GM18499 (cell line): ENCODE measurements around the gene DUSP16.
A peak's percentile ranks its signal among the peaks of the same experiment; 100 is the strongest.
"Not testable (repeated sequence)": the region's sequence is repeated elsewhere in the genome, so short reads cannot be mapped to it uniquely, and the experiment has no call there.

ENCODE experiments used
- ATAC-seq: cut with Tn5 transposase; IDR thresholded peaks from one replicate; pipeline ENCODE4 v1.9.1; 2021; ENCODE audit warnings: moderate number of reproducible peaks; ENCODE audit not compliant: insufficient read depth, unreplicated experiment

DUSP16 gene

DNA sequence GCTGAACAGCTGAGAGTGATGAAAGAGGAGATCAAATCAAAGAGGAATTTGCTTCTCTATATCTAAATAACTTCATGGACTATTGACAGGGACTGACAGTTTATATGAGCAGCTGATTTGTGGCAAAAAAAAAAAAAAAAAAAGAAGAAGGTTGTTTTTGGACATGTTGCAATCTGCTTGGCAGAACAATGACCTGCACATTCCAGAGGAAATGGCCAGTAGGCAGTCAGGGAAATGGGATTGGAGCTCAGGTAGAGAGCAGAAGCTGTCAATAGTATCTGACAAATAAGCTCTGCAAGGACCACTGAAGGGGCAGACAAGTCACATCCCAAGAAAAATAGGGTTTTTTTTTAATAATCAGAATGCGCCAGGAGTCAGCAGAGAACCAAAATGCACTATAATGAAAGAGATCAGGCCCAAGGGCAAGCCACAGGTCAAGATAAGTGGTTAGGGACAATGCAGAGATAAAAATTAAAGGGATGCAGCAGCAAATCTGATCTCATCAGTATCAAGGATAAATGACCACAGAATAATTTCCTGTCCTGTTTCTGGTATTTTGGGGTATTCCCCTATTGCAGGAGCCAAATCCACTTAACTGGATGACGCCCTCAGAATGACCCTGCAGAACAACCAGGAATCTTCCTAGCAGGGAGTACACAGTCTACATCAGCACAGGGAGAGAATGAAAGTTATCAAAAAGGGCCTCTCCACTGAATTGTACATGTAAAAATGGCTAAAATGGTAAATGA, 22.6 kb upstream of the DUSP16 start:
- no peak for ATAC-seq

- ATAC-seq, result no peak
These were observed 21.0 kb upstream of the DUSP16 start for GRCh38 chr12:12583510-12584178.

DNA sequence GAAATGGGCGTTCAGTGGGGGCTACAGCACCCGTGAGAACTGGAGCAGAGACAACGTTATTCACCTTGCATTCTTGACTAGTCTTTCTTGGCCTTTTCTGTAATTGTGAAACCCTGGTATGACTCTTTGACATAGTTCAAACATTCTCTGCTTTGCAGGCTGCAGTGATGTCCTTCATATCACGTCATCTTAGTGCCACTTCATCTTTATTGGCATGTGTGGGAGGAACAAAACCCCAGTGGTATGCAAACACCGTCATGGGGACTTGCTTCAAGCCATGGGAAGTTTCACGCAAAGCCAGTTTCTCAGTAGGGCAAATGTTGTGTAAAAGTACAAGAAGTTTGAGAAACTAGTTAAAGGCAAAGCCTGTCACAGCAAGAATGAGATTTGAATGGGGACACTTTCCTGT, 20.2 kb upstream of the DUSP16 start:
- peak; percentile 95 for ATAC-seq

GRCh38 chr12:12582193-12582881, 19.7 kb upstream of the DUSP16 start:
- ATAC-seq, result no peak

GRCh38 chr12:12580716-12581115, 18.1 kb upstream of the DUSP16 start:
- ATAC-seq, result not testable (repeated sequence)

DNA sequence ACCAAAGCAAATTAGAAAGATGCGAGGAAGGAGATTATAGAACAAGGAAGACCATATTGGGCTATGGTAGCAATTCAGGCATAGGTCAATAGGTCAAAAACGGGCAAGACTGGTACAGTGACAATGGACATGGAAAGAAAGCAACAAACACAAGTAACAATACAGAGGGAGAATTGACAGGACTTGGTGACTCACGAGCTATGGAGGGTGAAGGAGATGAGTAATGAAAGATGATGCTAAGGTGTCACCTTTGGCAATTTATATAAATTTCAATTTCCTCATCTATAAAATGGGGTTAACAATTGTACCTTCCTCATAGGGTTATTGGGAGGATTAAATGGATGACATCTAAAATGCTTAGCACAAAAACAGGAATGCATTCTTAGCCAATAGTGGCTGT, 15.1 kb upstream of the DUSP16 start:
- no peak for ATAC-seq

DNA sequence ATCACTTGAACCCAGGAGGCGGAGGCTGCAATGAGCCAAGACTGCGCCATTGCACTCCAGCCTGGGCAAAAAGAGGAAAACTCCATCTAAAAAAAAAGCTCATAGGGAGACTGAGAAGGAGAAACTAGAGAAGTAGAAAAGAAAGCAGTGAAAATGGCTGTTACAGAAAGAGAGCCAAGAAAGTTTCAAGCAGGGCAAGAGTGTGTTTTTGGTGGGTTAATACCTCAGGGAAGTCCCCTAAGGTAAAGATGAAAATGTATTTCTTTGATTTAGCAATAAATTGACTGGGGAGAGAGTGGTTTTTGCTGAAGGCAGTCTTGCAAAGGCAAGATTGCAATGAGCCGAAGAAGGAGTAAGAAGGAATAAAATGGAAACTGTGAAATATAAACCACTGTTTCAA, 10.0 kb upstream of the DUSP16 start:
- no peak for ATAC-seq

- ATAC-seq, result not testable (repeated sequence)
These were observed 3.3 kb upstream of the DUSP16 start for GRCh38 chr12:12565971-12566370.

- no peak for ATAC-seq
These were observed 2.2 kb upstream of the DUSP16 start for GRCh38 chr12:12564911-12565310.

- ATAC-seq, result no peak
These were observed 746 bp upstream of the DUSP16 start for GRCh38 chr12:12563290-12563928.

- no peak for ATAC-seq
These were observed 613 bp downstream of the DUSP16 start for GRCh38 chr12:12562016-12562483.

GRCh38 chr12:12561371-12562015, 1.2 kb downstream of the DUSP16 start:
- ATAC-seq, result no peak

DNA sequence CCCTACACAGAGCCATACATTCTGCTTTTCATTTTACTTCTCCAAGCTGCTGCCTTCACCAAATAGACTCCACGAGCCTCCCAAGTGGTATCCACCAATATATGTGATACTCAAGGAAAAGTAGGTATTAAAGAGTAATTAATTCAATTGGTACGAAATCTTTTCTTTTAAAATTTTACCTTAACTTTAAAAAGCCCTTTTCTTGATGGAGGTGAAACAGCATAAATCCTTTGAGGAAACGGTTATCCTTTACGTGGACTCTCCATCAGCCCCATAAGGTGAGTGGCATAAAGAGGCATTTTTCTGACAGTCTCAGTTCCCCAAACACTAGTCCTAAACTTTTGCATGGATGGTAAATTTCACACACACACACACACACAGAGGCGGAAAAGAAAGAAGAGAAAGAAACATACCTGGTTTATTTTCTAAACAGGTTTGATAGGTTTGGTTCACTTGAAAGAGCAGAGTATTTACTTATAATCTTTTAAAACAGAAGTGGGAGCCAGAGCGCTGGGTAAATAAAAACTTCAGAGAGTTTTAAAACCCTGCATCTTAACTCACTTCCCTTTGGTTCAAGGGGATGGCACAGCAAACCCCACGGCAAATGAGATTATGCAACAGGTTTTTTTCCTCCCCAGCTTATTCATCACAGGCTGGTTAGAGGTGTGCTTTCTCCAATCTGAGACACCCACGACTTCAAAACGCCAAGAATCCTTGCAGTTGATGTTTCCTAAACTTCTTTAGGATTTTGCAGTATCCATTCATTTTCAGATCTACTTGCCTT, 1.9 kb downstream of the DUSP16 start:
- no peak for ATAC-seq

DNA sequence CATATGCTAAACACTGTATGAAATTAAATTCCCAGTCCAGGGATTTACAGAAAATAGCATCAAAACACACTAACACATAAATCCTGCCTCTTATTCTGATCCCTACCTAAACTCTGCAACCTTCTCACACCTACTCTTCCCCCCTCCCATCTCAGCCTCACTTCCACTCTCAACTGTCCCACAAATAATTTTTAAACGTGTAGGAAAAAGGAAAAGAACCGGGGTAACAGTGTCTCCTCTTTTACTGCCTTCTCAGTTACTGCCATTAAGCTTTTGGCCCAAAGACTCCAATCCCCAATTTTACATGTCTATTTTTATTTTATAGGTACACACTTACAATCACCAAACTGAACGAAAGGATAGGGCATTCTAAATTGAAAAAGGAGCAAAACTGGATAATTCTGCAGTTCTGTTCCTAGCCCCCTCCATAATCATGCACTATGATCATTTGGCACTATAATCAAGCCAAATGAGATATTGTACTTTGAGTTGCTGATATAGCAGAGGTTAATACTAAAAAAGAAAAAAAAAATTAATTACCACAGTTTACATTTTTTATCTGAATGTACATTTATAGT, 2.9 kb downstream of the DUSP16 start:
- no peak for ATAC-seq

- ATAC-seq, result no peak
These were observed 4.4 kb downstream of the DUSP16 start for GRCh38 chr12:12558291-12558690.

DNA sequence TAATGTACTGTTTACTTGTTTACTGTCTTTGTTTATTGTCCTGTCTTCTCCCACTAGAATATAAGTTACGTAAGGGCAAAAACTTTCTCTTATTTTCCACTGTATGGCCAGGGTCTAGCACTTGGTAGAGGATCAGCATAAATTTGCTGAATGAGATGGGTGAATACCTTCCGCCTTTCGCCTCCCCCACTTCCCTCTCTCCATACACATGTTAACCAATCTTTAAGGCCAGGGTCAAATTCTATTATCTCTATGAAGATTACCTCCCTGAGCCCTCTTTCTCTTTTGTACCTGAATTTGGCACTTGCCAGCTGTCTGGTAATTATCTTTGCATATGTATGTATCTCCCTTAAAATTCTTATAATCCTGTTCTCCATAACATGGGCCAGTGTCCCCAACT, 4.9 kb downstream of the DUSP16 start:
- no peak for ATAC-seq

DNA sequence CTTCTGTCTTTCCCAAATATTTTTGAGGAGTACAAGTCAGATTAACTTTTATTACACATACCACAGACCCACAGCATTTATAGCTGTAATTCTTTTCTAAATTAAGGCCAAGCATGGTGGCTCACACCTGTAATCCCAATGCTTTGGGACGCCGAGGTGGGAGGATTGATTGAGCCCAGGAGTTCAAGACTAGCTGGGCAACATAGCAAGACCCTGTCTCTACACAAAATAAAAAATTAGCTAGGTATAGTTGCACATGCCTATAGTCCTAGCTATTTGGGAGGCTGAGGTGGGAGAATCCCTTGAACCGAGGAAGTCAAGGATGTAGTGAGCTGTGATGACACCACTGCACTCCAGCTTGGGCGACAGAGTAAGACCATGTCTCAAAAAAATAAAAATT, 7.0 kb downstream of the DUSP16 start:
- no peak for ATAC-seq

GRCh38 chr12:12553208-12553785, 9.4 kb downstream of the DUSP16 start:
- ATAC-seq, result no peak

DNA sequence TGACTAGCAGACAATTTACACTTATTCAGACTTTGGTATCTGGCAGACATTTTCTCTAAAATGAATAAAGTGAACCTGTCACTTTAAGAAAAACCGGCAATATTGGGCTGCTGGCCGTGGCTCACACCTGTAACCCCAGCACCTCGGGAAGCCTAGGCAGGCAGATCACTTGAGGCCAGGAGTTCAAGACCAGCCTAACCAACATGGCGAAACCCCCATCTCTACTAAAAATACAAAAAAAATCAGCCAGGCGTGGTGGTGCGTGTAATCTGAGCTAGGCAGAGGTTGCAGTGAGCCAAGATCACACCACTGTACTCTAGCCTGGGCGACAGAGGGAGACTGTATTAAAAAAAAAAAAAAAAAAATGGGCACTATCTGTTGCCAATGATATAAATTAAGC, 11.5 kb downstream of the DUSP16 start:
- ATAC-seq, result no peak
